GM18520 (cell line): ENCODE data around the gene ARHGAP32.

Source experiments
- ATAC-seq: cut with Tn5 transposase; IDR thresholded peaks from one replicate; pipeline ENCODE4 v1.9.1; 2021; ENCODE audit not compliant: unreplicated experiment

Gene ARHGAP32

DNA sequence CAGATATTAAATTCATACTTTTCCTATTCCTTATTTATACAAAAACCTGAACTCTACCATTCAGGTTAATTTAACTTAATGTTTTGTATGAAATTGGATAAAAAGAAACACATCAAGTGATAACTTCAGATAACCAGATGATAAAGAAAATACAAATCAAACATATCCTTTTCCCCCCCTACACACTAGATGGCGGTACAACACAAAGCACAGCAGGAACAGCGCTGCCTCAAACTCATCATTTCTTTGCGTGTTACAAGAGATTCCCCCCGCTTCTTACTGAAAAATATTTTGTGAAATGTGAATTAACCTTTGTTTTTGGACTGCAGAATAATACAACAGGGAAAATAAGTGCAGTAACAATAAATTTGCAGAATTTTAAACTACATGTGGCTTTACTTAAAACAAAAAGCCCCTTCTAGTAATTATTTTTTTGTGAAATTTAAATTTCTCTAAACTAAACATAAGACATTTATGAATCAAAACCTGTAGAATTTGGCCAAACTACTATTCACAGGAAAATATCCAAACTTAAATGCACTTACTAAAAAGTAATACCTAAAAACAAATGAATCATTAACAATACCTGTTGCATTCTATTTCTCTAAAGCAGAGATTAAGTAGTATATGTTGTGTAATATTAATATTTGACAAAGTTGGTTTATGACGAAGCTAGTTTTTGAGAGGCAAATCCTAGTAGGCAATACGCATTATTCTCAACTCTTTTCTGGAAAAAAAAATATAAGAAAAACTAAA lies 74.4 kb downstream of the ARHGAP32 start:
- ATAC-seq: no peak

DNA sequence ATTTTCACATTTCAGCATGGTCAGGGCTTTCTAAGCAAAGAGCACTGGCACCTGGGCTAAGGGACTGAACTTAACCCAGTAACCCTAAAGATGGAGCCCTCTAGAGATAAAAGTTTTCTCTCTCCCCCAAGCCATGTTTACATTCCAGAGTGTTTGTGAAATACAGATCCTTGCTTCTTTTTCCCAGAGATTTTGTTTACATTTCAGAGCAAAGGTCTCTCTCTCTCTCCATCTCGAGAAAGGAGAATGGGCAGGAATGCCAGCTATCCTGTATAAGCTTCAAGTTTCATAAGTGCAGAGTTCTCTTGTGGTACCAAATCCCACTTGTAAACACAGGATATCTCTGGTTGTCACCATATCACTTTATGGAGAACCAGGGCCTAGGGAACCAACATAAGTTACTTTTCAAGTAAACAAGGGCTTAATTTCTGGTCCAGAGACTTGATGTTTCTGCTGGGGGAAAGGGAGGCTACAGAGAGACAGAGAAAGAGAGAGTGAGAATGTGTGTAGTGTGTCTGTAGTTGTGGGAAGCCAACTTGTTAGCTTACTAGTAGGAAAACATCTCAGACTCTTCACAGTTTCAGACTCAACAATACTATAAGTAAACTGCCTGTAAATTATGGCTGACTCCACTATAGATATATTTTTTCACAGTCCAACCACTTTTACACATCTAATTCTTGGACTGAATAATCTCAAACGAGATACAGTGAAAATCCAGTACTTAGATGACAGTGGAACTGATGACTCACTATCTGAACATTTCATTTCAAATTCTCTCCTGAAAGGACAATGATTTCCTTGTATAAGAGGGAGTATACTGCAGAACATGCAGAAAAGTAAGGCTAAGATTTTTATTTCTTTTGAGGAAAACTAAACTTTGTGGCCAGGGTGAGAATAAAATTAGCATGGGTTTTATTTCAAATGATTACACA lies 76.2 kb downstream of the ARHGAP32 start:
- ATAC-seq: no peak

DNA sequence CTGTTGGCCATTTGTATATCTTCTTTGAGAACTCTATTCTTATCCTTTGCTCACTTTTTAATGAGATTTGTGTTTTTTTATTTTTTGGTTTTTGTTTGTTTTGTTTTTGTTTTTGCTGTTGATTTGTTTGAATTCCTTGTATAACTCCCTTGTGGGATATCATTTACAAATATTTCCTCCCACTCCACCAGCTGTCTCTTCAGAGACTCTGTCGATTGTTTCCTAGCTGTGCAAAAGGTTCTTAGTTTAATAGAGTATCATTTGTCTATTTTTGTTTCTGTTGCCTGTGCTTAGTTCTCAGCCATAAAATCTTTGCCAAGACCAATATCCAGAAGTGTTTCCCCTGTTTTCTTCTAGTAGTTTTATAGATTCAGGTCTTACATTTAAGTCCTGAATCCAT lies 82.4 kb downstream of the ARHGAP32 start:
- no peak for ATAC-seq

DNA sequence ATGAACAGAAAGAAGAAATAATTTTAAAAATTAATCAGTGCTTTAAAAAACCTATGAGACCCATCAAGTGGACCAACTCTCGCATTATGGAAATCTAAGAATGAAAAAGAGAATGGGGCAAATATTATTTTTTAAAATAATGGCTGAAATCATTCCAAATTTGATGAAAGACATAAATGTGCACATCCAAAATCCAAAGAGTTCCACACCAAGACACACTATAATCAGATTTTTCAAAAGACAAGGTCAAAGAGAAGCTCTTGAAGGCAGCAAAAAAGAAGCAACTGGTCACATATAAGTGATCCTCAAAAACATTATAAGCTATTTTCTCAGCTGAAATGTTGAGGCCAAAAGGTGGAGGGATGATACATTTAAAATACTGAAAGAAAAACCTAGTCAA lies 85.3 kb downstream of the ARHGAP32 start:
- no peak for ATAC-seq

DNA sequence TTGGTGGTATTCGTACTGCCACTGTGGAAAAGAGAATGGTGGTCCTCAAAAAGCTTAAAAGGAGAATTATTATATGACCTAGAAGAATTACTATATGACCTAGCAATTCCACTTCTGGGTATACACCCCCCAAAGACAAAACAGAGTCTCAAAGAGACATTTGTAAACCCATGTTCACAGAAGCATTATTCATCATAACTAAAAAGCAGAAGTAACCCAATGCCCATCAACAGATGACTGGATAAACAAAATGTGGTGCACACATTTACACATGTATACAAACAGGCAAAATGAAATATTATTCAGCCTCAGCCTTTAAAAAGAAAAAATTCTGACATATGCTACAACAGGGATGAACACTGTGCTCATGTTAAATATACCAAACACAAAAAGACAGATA lies 89.4 kb downstream of the ARHGAP32 start:
- no peak for ATAC-seq

DNA sequence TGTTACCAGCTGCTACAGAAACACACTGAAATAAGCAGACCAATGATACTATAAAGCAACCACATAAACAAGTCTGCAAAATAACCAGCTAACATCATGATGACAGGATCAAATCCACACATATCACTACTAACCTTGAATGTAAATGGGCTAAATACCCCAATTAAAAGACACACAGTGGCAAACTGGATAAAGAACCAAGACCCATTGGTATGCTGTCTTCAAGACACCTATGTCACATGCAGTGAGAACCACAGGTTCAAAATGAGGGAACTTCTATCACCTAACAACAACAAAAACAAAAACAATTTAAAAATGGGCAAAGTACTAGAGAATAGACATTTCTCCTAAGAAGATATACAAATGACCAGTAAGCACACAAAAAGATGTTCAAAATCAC lies 89.9 kb downstream of the ARHGAP32 start:
- no peak for ATAC-seq

DNA sequence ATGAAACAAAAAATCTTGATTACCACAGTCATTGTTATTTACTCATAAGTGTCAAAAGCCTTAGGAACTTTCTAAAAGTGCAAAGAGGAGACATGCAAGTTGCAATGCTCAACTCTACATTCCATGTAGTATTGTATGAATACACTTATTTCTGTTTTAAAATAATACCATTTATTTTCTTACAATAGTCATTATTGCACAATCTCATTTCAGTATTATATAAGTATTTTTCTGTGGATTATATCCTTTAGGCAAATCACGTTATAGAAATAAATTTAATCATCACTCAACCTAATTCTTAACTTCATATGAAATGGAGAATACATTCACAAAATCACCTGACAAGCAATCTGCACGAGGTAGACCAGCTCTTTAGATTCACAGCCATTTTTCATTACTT lies 98.8 kb downstream of the ARHGAP32 start:
- no peak for ATAC-seq

DNA sequence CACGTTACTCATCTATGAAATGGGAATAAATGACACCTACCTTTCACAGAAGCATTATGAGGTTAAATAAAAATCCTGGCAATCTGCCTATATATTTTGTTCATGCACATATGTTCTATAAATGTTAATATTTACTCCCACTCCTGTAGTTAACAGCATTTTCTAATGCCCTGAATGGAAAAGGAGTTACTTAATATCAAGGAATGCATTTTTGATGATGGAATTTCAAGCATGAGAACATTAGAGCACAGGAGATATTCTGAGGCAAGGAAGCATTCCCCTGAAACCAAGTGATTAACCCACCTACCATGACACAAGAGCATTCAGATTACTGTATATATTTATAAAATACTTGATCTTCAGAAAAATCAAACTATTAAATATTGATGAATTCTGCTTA lies 102.1 kb downstream of the ARHGAP32 start:
- no peak for ATAC-seq

DNA sequence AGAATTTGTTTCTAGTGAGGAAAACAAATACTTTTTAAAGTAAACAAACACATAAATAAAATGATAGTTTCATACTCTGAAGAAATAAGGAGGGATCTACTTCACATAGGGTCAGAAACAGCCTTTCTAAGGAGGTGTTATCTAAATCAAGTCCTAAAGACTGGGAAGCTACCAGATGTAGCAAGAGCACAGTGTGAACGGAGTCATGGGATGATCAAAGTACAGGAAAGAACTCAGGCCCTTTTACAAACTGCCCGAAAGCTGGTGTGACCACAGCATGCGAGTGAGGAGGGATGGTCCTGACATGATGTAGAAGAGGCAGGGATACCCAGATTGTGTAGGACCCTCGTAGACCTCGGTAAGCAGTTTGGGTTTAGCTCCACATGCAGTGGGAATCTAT lies 102.8 kb downstream of the ARHGAP32 start:
- no peak for ATAC-seq

DNA sequence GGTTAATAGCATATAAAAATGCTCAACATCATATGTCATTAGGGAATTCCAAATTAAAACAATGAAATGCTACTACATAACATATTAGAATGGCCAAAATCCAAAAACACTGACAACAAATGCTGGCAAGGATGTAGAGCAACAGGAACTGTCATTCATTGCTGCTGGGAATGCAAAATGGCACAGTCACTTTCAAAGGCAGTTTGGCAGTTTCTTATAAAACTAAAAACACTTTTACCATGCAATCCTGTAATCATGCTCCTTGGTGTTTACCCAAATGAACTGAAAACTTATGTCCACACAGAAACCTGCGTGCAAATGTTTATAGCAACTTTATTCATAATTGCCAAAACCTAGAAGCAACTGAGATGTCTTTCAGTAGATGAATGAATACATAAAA lies 105.1 kb downstream of the ARHGAP32 start:
- ATAC-seq: no peak

DNA sequence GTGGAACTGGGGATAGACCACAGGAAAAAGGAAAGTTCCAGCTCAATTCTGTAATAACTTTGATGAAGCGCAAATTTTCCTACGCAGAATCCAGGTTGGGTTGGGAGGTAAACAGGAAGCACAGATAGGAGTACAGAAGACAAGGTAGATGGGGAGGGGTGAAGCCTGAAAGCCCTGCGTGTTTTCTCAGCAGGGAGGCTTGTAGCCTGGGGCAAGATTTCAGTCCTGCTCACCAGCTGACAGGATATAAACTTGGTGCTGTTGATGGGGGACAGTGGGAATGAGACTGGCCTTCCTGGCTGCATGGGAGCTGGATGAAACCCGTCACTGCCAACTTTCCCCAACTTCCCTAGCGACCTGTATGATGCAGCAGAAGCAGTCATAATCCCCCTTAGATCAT lies 114.9 kb downstream of the ARHGAP32 start:
- no peak for ATAC-seq

DNA sequence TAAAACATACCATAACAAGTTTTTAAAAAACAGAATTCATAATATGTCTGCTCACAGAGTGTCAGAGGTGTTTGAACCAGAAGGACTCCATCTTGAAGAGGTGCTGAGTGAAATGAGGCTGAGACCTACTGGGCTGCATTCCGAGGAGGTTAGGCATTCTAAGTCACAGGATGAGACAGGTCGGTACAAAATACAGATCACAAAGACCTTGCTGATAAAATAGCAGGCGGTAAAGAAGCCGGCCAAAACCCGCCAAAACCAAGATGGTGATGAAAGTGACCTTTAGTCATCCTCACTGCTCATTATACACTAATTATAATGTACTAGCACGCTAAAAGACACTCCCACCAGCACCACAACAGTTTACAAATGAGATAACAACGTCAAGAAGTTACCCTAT lies 116.4 kb downstream of the ARHGAP32 start:
- ATAC-seq: no peak

DNA sequence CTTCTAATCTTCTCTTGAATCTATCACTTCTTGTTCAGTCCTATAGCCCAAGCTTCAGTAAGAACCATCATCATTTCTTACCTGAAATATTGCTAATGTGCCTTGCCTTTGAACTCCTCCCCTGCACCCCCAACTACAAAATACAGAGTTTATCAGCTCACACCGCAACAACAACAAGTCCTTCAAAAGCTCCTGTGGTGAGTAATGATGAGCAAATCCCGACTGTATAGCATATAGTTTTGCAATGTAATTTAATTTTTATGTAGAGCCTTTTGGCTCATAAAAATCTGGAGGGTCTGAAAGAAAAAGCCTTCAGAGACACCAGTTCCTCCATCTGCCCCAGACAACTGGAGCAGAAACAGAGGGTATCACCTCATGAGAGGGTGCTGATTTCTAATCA lies 124.7 kb downstream of the ARHGAP32 start:
- ATAC-seq: no peak

DNA sequence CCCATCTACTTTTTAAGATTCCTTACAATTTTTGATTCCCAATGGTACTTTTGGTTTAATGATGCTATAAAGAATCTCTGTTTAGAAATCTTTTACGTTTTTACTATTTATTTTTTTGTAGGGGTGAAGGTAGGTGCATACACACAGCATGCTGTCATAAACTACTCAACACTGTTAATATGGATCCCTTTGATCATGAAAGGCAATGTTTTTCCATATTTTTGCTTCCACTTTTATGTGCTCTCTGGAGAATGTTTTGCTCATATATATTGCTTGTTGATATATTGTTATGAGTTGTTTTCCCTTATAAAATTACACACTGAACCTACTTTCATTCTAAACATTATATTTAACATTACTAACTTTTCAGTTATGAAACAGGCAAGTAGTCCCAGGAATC lies 125.9 kb downstream of the ARHGAP32 start:
- no peak for ATAC-seq

DNA sequence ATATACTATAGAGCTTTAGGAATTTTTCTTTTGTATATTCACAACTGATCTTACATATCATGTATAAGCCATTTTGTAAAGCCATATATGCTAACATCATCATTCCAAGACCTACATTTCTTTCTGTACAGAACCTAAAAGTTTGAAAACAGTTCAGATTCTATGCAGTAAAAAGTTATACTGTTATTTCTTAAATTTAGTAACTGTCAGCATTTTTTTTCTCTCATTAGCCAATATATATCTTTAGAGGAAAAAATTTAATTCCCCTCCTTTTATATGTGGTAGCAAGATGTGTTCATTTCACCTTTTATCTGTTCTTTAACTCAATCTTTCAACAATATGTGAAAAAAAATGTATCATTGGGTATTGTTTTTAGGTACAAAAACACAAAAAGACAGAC lies 129.0 kb downstream of the ARHGAP32 start:
- ATAC-seq: no peak

DNA sequence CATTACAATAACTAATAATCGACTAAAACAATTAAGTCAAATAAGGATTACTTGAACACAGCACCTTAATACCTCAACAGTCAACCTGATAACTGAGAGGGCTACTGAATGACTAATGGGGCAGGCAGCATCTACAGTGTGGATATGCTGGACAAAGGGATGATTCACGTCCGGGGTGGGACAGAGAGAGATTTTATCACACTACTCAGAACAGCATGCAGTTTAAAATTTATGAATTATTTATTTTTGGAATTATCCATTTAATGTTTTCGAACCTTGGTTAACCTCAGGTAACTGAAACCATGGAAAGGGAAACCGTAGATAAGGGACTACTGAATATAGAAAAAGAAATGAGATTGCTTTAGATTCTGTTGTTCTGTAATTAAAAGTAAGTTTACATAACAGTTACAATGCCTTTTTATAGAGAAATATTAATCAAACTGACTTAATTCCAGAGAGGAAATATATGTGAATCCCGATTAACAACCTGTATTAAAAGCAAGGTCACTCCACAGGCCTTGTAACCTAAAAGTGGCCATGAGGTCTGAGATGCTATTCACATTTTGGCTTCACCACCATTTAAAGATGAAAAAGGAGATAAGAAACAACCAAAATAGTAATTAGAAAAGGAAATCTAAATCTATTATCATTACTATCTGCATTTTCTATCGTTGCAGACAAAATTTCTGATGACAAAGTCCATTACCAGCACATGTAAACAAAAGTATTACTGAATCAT lies 130.5 kb downstream of the ARHGAP32 start:
- no peak for ATAC-seq

DNA sequence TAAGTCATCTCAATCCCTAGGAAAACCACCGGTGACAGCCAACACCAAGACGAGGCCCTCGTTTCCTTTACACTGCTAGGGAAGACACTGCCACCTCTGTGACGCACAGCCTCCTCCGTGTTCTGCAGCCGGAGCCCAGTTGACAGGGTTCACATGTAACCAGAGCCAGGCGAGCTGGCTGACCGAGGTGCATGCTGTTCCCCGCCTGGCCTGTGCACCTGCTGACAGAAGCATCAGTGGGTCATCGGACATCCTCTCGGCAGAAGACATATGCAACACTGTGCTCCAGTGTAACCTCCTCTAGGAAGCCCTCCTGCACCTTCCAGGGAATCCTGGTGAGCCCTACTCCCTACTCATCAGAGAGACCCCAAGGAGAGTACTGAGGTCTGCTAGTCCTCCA lies 135.2 kb downstream of the ARHGAP32 start:
- ATAC-seq: no peak

DNA sequence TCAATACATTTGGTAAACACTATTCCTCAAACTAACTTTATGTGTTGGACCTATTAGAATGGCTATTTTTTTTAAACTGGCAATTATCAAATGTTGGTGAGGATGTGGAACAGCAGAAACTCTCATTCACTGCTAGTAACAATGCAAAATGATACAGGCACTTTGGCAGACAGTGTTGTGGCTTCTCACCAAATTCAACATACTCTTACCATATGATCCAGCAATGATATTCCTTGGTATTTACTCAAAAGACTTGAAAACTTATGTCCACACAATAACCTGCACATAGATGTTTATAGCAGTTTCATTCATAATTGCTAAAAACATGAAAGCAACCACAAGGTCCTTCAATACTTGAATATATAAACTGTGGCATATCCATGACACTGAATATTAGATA lies 136.9 kb downstream of the ARHGAP32 start:
- ATAC-seq: no peak

DNA sequence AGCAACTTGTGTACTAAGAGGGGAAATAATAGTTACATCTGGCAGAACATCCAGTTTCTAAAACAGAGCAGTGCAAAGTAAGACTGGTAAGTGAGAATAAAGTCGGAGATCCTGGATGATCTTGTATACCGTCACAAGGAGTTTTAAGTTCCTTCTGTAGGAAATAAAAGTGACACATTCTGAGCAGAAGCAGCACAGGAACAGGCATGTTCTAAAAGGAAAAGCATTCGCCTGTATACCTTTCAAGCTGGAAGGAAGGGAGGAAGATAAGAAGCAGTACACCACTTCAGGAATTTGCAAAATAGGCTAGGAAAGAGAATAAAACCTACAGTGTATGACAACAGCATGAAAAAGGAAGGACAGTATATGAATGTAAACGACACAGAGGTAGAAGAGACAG lies 143.2 kb downstream of the ARHGAP32 start:
- ATAC-seq: no peak

DNA sequence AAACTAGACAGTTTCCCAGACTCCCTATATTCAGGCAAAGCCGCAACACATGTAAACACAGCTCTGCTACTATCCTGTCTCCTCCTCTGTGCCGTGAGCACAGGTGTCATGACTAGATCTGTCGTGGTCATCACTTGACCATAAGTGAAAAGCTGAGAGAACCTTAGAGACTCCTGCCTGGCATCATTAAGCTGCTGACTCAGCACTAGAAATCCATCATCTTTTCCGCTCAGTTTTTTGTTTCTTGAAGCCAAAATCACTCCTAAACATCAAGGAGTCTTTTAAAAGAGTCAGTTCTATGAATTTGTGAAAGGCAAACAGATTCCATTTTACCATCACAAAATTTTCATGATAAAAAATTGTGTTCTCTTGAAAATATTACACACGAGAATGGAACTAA lies 147.0 kb downstream of the ARHGAP32 start:
- no peak for ATAC-seq

DNA sequence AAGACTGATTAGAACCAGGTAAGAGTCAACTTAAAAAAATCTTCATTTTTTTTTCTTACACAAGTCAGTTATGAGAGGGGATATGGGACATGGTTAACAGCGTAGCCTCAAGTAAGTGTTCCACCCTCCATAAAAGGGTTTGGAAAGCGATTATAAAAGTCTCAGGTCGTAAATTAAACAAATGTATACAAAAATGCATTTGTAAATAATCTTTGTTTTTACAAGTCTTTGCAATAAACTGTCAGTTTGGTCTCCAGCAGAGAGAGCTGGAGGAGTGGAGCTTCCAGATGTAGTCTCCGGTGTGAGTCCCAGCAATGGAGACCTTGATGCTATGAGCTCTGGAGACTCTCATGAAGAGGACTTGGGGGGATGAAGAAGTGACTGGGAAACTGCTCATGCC lies 149.6 kb downstream of the ARHGAP32 start:
- no peak for ATAC-seq

DNA sequence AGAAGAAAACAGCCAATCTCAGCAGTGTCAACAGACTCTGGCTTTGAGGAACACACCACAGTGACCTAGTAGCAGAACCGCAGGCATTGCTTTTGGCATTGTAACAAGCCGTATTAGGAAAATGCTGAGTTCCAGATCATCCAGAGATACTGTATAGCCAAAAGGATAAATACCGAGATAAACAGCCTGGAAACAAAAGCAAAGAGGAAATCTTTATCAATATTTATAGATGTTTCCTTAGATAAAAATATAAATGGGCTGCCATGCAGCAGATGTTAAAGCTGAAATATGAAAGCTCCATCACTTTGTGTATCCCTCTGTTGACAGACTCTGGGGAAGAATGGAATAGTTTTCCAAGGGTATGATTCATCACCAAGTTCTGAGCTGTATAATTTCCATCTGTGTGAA lies 150.5 kb downstream of the ARHGAP32 start:
- ATAC-seq: no peak
